WTC11 (cell line): ENCODE measurements around the gene DOK7.

Experiments used
- ATF1 ChIP-seq: sonication (generic); formaldehyde crosslinking; IDR thresholded peaks from 2 replicates; pipeline ENCODE4 v1.8.1; 2023; ENCODE audit warnings: mild to moderate bottlenecking, moderate library complexity, missing genetic modification reagents
- CREM ChIP-seq: sonication (generic); formaldehyde crosslinking; IDR thresholded peaks from 2 replicates; pipeline ENCODE4 v1.8.1; 2022; ENCODE audit warnings: mild to moderate bottlenecking, missing genetic modification reagents, moderate library complexity
- CTCF ChIP-seq: fragments of 200-600 bp; IDR thresholded peaks from 2 replicates; pipeline ENCODE4 v1.8.0; 2022; ENCODE audit warnings: antibody characterized with exemption
- ESRRA ChIP-seq: sonication (generic); formaldehyde crosslinking; IDR thresholded peaks from 2 replicates; pipeline ENCODE4 v1.8.1; 2022; ENCODE audit warnings: mild to moderate bottlenecking, missing genetic modification reagents, borderline replicate concordance
- JUN ChIP-seq: sonication (generic); formaldehyde crosslinking; IDR thresholded peaks from 2 replicates; pipeline ENCODE4 v1.8.0; 2023; ENCODE audit warnings: mild to moderate bottlenecking, missing genetic modification reagents
- TEAD4 ChIP-seq: sonication (generic); formaldehyde crosslinking; IDR thresholded peaks from 2 replicates; pipeline ENCODE4 v1.8.0; 2022; ENCODE audit warnings: mild to moderate bottlenecking, missing genetic modification reagents
- TP53 ChIP-seq: sonication (generic); formaldehyde crosslinking; IDR thresholded peaks from 2 replicates; pipeline ENCODE4 v1.8.1; 2023; ENCODE audit warnings: mild to moderate bottlenecking, missing genetic modification reagents
- ZBTB43 ChIP-seq: sonication (generic); formaldehyde crosslinking; IDR thresholded peaks from 2 replicates; pipeline ENCODE4 v1.8.1; 2023; ENCODE audit warnings: mild to moderate bottlenecking, missing genetic modification reagents
- ZNF138 ChIP-seq: sonication (generic); formaldehyde crosslinking; conservative IDR thresholded peaks from 2 replicates; pipeline ENCODE4 v1.8.1; 2022; ENCODE audit warnings: mild to moderate bottlenecking, moderate library complexity, missing genetic modification reagents
- TF ChIP-seq, protein P1 (sequence below): sonication (generic); formaldehyde crosslinking; IDR thresholded peaks from 2 replicates; pipeline ENCODE4 v1.8.1; 2022; ENCODE audit warnings: mild to moderate bottlenecking, missing genetic modification reagents, moderate library complexity, borderline replicate concordance

DNA sequence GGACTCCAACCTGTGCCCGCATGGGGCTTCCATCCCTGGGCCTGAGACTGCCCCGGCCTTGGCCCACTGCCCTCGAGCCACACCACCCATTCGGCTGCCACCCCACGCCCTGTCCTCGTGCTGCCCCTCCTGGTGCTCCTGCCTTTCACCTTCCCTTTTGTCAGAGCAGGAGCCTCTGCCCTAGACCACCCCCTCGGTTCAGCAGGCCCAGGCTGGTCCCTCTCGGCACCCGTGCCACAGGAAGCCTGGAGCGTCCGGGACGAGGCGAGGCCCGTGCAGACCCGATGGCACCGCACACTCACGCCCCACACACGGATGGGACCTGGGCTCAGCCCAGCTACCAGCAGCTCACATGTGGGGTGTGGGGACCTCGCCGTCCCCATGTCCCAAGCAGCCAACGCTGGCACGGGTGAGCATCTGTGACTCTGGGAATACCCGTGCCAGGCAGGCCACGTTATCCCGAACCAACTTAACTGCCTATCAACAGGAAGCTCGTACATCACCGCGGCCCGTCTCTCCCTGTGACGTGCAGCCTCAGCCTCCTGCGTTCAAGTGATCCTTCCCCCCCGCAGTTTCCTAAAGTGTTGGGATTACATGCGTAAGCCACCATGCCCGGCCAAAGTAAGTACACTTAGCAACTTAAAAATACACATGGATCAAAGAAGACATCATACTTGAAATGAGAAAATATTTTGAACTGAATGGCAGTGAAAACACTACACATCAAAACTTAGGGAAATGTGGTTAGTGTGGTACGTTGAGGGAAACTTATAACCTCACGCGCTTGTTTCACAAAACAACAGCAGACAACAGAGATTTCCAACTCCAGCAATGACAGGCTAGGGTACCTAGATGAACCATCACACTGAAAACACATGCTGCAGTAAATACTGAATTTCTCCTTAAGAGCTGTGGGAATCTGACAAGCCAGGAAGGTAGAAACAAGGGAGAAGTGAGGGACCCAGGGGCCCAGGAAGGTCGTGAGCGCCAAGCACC, 40.1 kb downstream of the DOK7 start:
- TF ChIP-seq CTCF (no peak), ZBTB43 (no peak), ATF1 (no peak), ESRRA (CRISPR knock-in tag) (no peak), ZNF138 (CRISPR knock-in tag) (no peak), TEAD4 (CRISPR knock-in tag) (no peak), JUN (CRISPR knock-in tag) (no peak), TP53 (CRISPR knock-in tag) (no peak), CREM (CRISPR knock-in tag) (no peak)
- TF ChIP-seq, protein P1, sequence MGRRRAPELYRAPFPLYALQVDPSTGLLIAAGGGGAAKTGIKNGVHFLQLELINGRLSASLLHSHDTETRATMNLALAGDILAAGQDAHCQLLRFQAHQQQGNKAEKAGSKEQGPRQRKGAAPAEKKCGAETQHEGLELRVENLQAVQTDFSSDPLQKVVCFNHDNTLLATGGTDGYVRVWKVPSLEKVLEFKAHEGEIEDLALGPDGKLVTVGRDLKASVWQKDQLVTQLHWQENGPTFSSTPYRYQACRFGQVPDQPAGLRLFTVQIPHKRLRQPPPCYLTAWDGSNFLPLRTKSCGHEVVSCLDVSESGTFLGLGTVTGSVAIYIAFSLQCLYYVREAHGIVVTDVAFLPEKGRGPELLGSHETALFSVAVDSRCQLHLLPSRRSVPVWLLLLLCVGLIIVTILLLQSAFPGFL (CRISPR knock-in tag), result no peak
